ENCODE data around the gene PDE6B.

GRCh38 chr4:637536-638280 is 12.3 kb downstream of the PDE6B start:
- TF ChIP-seq CTCF (IDR thresholded peaks at IDR 0.05 in 8 of 11, conservative IDR thresholded peaks at IDR 0.05 in 3 of 11): no peak
- TF ChIP-seq POLR2A (IDR thresholded peaks at IDR 0.05): no peak
- no peak for TF ChIP-seq POLR2AphosphoS5 (IDR thresholded peaks at IDR 0.05)
